HepG2 (cell line): ENCODE results near the gene CYP2A7. TPM values are rescaled to one million over a fixed set of nuclear protein-coding genes. Genes with fewer than 3 reads are reported as not detected.

ENCODE experiments used
- ATAC-seq: fragments of 200-7000 bp; cut with Tn5 transposase; 3 replicates; pipeline ENCODE4 v1.9.1; 2020; ENCODE audit warnings: mild to moderate bottlenecking, moderate library complexity
- BruUV-seq: library from RNA; stranded (reverse); fragments of 400-500 nt; replicated peaks from 2 replicates; lab custom pipeline; 2021; lab: Mats Ljungman, UMichigan
- CTCF ChIA-PET: fragments of 300-600 bp; formaldehyde crosslinking; extraction: SDS; loops from one replicate; lab custom pipeline; 2021; ENCODE audit warnings: low total read pairs, inconsistent platforms, low intra/inter-chr PET ratio; lab: Yijun Ruan, JAX
- POLR2A ChIA-PET: fragments of 350-600 bp; sonication (Branson Sonifier 250); formaldehyde crosslinking; loops from one replicate; lab custom pipeline; 2020; ENCODE audit warnings: antibody characterized with exemption, inconsistent platforms; lab: Yijun Ruan, JAX
- DNase-seq: peaks from one replicate; pipeline ENCODE4 v3.0.0-alpha.2; 2015; ENCODE audit warnings: low spot score
- FAIRE-seq: peaks from 3 replicates; lab custom pipeline; 2011; peaks lifted over from hg19 to GRCh38; lab: Jason Lieb, UNC
- H2AFZ ChIP-seq: one replicate; pipeline ENCODE4 v1.6.1; 2011; ENCODE audit warnings: low read length, inconsistent platforms
- H3K27ac ChIP-seq: fragments of 300-600 bp; 3 replicates; pipeline ENCODE4 v1.8.0; 2011; ENCODE audit warnings: mixed run types, mild to moderate bottlenecking, mixed read lengths, low read length, inconsistent platforms; ENCODE audit not compliant: insufficient read depth; ENCODE audit errors: extremely low read length
- H3K27me3 ChIP-seq, 2 experiments: fragments of 200-600 bp in 1 of 2; 2 replicates in 1 of 2; 3 replicates in 1 of 2; pipeline versions ENCODE4 v1.6.0 to v1.8.0; 2011; ENCODE audit warnings: low read length in 2 of 2, mild to moderate bottlenecking in 2 of 2, moderate library complexity in 2 of 2, inconsistent platforms in 1 of 2; ENCODE audit not compliant: insufficient read depth in 2 of 2, control insufficient read depth in 1 of 2
- H3K36me3 ChIP-seq, 2 experiments: fragments of 200-600 bp in 1 of 2; replicated peaks in 1 of 2; 2 replicates in 1 of 2; 3 replicates in 1 of 2; pipeline versions ENCODE4 v1.5.1 to v1.8.0; 2011; ENCODE audit warnings: low read length in 2 of 2, inconsistent platforms in 1 of 2; ENCODE audit not compliant: insufficient read depth in 2 of 2, control insufficient read depth in 1 of 2
- H3K4me1 ChIP-seq: 2 replicates; pipeline ENCODE4 v1.5.1; 2012; ENCODE audit warnings: low read length, inconsistent platforms; ENCODE audit not compliant: insufficient read depth
- H3K4me2 ChIP-seq: 2 replicates; pipeline ENCODE4 v1.6.0; 2011; ENCODE audit warnings: low read depth, low read length, inconsistent platforms
- H3K4me3 ChIP-seq, 3 experiments: fragments of 200-600 bp in 1 of 3; sonication (generic), shearing (Covaris generic) in 1 of 3; replicated peaks in 1 of 3; 2 replicates each; pipeline ENCODE4 v1.5.1; 2011 to 2016; ENCODE audit warnings: low read length in 3 of 3, inconsistent platforms in 2 of 3, low read depth in 2 of 3, mild to moderate bottlenecking in 2 of 3, control low read depth in 1 of 3, mixed read lengths in 1 of 3; ENCODE audit not compliant: insufficient read depth in 1 of 3
- H3K79me2 ChIP-seq: one replicate; pipeline ENCODE4 v1.6.1; 2011; ENCODE audit warnings: low read length, inconsistent platforms; ENCODE audit not compliant: insufficient read depth
- H3K9ac ChIP-seq: 2 replicates; pipeline ENCODE4 v1.6.0; 2011; ENCODE audit warnings: mild to moderate bottlenecking, low read depth, low read length, inconsistent platforms; ENCODE audit not compliant: insufficient read depth
- H3K9me3 ChIP-seq: 2 replicates; pipeline ENCODE4 v1.5.1; 2012; ENCODE audit warnings: mild to moderate bottlenecking, low read length
- H4K20me1 ChIP-seq: 2 replicates; pipeline ENCODE4 v1.6.0; 2011; ENCODE audit warnings: inconsistent platforms, mild to moderate bottlenecking, low read length, moderate library complexity; ENCODE audit not compliant: insufficient read depth
- ADNP ChIP-seq: sonication (generic); formaldehyde crosslinking; IDR thresholded peaks from 2 replicates; pipeline ENCODE4 v1.4.0; 2020; ENCODE audit warnings: missing genetic modification reagents
- DPF2 ChIP-seq: sonication (generic); formaldehyde crosslinking; IDR thresholded peaks from 2 replicates; pipeline ENCODE4 v1.4.0; 2020; ENCODE audit warnings: mild to moderate bottlenecking, low read depth, missing genetic modification reagents, borderline replicate concordance
- E2F1 ChIP-seq: sonication (generic); formaldehyde crosslinking; IDR thresholded peaks from 2 replicates; pipeline ENCODE4 v1.5.0; 2020; ENCODE audit warnings: missing genetic modification reagents
- FOSL1 ChIP-seq: sonication (generic); formaldehyde crosslinking; IDR thresholded peaks from 2 replicates; pipeline ENCODE4 v1.9.0; 2021; ENCODE audit warnings: missing genetic modification reagents, borderline replicate concordance
- GPN1 ChIP-seq: sonication (generic); formaldehyde crosslinking; IDR thresholded peaks from 2 replicates; pipeline ENCODE4 v1.5.1; 2020; ENCODE audit warnings: missing genetic modification reagents, borderline replicate concordance
- HNRNPK ChIP-seq: fragments of 200-400 bp; formaldehyde crosslinking; IDR thresholded peaks from 2 replicates; pipeline ENCODE4 v1.6.1; 2018; ENCODE audit warnings: low read length, low read depth, moderate library complexity, mild to moderate bottlenecking; ENCODE audit not compliant: poor library complexity, severe bottlenecking
- HNRNPUL1 ChIP-seq: fragments of 200-400 bp; formaldehyde crosslinking; IDR thresholded peaks from 2 replicates; pipeline ENCODE4 v1.6.1; 2017; ENCODE audit warnings: low read depth, mild to moderate bottlenecking, low read length, moderate library complexity
- SALL1 ChIP-seq: sonication (generic); formaldehyde crosslinking; IDR thresholded peaks from 2 replicates; pipeline ENCODE4 v1.8.0; 2022; ENCODE audit warnings: mild to moderate bottlenecking, missing genetic modification reagents
- TCF7 ChIP-seq: sonication (generic); IDR thresholded peaks from 2 replicates; pipeline ENCODE4 v1.6.1; 2016; ENCODE audit warnings: antibody characterized with exemption, low read depth
- TEAD2 ChIP-seq: sonication (generic); formaldehyde crosslinking; IDR thresholded peaks from 2 replicates; pipeline ENCODE4 v1.9.0; 2021; ENCODE audit warnings: missing genetic modification reagents
- ZMAT3 ChIP-seq: sonication (generic); formaldehyde crosslinking; conservative IDR thresholded peaks from 2 replicates; pipeline ENCODE4 v1.7.0; 2021; ENCODE audit warnings: missing genetic modification reagents
- ZNF18 ChIP-seq: sonication (generic); formaldehyde crosslinking; IDR thresholded peaks from 2 replicates; pipeline ENCODE4 v1.8.0; 2022; ENCODE audit warnings: mild to moderate bottlenecking, missing genetic modification reagents; ENCODE audit not compliant: insufficient replicate concordance
- ZNF350 ChIP-seq: sonication (generic); formaldehyde crosslinking; IDR thresholded peaks from 2 replicates; pipeline ENCODE4 v1.4.0; 2020; ENCODE audit warnings: mild to moderate bottlenecking, low read depth, missing genetic modification reagents, borderline replicate concordance
- ZNF44 ChIP-seq: sonication (generic); formaldehyde crosslinking; IDR thresholded peaks from 2 replicates; pipeline ENCODE4 v1.5.1; 2020; ENCODE audit warnings: mild to moderate bottlenecking, missing genetic modification reagents
- ZNF629 ChIP-seq: sonication (generic); formaldehyde crosslinking; conservative IDR thresholded peaks from 2 replicates; pipeline ENCODE4 v1.5.0; 2020; ENCODE audit warnings: missing genetic modification reagents
- ZNF747 ChIP-seq: sonication (generic); formaldehyde crosslinking; IDR thresholded peaks from 2 replicates; pipeline ENCODE4 v1.8.1; 2023; ENCODE audit warnings: missing genetic modification reagents, mild to moderate bottlenecking, borderline replicate concordance
- ZNF781 ChIP-seq: sonication (generic); formaldehyde crosslinking; IDR thresholded peaks from 2 replicates; pipeline ENCODE4 v1.5.1; 2020; ENCODE audit warnings: borderline replicate concordance, mild to moderate bottlenecking, missing genetic modification reagents; ENCODE audit errors: not compliant biosample characterization
- in situ Hi-C: cut with HindIII; loops from 2 replicates; pipeline ENCODE4 v1.10.0; 2017; ENCODE audit warnings: low pct_unique_long_range_greater_than_20kb; ENCODE audit not compliant: extremely low pct_ligation_motif_present
- intact Hi-C: fragments of 100-400 bp; cut with micrococcal nuclease; formaldehyde crosslinking; loops from one replicate; pipeline ENCODE4 v1.10.0; 2022; ENCODE audit not compliant: unreplicated experiment
- polyA plus RNA-seq, 8 experiments: library from polyadenylated mRNA; depleted of rRNA in 3 of 8; stranded (reverse) in 7 of 8; unstranded in 1 of 8; fragments of >200 nt; fragmentation: Illumina TruSeq in 4 of 8; extraction: Trizol in 4 of 8; gene quantifications; 2 replicates each; pipeline versions ENCODE4 v1.2.1 to v1.2.3, GENCODE V29; 2011 to 2016; ENCODE audit warnings: low read depth in 4 of 8, missing spikeins in 1 of 8, mixed read lengths in 1 of 8; ENCODE audit not compliant: insufficient read depth in 1 of 8
- total RNA-seq, 5 experiments: library from RNA; depleted of rRNA; stranded (reverse); fragments of >200 nt; fragmentation: Illumina TruSeq; extraction: Trizol; gene quantifications; 2 replicates each; pipeline ENCODE4 v1.2.3, GENCODE V29; 2016; ENCODE audit warnings: low read depth in 1 of 5
- TF ChIP-seq, protein P1 (sequence below): sonication (generic); formaldehyde crosslinking; IDR thresholded peaks from 2 replicates; pipeline ENCODE4 v1.5.0; 2020; ENCODE audit warnings: missing genetic modification reagents
- TF ChIP-seq, protein P2 (sequence below): sonication (generic); formaldehyde crosslinking; IDR thresholded peaks from 2 replicates; pipeline ENCODE4 v1.4.0; 2020; ENCODE audit warnings: missing genetic modification reagents

CYP2A7 gene
- total and polyA plus RNA-seq, 2 of the 13 experiments (the other 11 are each of a cell fraction or from before 2014, with no cell fraction given), result not detected

- CTCF ChIA-PET, result no interaction called here
- no TSS peak for BruUV-seq
- Histone ChIP-seq H3K4me1 (peaks cover 24% of the 10 kb centered on the region), H3K4me2 (no peak overlapping the region), H2AFZ (no peak overlapping the region), H3K4me3 (no peak overlapping the region), H3K9ac (no peak overlapping the region), H3K9me3 (no peaks in the 10 kb centered on the region), H4K20me1 (no peaks in the 10 kb centered on the region), H3K36me3 (no peaks in the 10 kb centered on the region), H3K27ac (no peak overlapping the region), H3K27me3 (no peaks in the 10 kb centered on the region), H3K79me2 (no peaks in the 10 kb centered on the region)
- ATAC-seq (no peak), FAIRE-seq (no peak), DNase-seq (no peak)
- POLR2A ChIA-PET, result no interaction called here
- in situ Hi-C loops (no loop called here), intact Hi-C loops (no loop called here)
- TF ChIP-seq ZNF44 (CRISPR knock-in tag) (no peak), HNRNPUL1 (no peak), GPN1 (no peak), TCF7 (no peak), ZNF350 (CRISPR knock-in tag) (no peak), HNRNPK (no peak), SALL1 (no peak), DPF2 (CRISPR knock-in tag) (no peak), ZNF629 (no peak), E2F1 (no peak), TEAD2 (CRISPR knock-in tag) (no peak), ZNF747 (CRISPR knock-in tag) (no peak), ZMAT3 (CRISPR knock-in tag) (no peak), FOSL1 (no peak), ADNP (CRISPR knock-in tag) (no peak), ZNF18 (CRISPR knock-in tag) (no peak), ZNF781 (no peak)
- TF ChIP-seq, protein P1, sequence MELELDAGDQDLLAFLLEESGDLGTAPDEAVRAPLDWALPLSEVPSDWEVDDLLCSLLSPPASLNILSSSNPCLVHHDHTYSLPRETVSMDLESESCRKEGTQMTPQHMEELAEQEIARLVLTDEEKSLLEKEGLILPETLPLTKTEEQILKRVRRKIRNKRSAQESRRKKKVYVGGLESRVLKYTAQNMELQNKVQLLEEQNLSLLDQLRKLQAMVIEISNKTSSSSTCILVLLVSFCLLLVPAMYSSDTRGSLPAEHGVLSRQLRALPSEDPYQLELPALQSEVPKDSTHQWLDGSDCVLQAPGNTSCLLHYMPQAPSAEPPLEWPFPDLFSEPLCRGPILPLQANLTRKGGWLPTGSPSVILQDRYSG, result no peak
- TF ChIP-seq, protein P2, sequence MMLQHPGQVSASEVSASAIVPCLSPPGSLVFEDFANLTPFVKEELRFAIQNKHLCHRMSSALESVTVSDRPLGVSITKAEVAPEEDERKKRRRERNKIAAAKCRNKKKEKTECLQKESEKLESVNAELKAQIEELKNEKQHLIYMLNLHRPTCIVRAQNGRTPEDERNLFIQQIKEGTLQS (CRISPR knock-in tag), result no peak
Measured at GRCh38 chr19:40829205-40829604, 52.8 kb downstream of the CYP2A7 start.
